Liver (tissue), 9 donors: Measurements from ENCODE around the gene SPATA33. TPM values are rescaled to one million over a fixed set of nuclear protein-coding genes. Genes with fewer than 3 reads are reported as not detected.
A peak's percentile ranks its signal among the peaks of the same experiment; 100 is the strongest.

Experiments
- DNase-seq: peaks from one replicate; pipeline ENCODE4 v3.0.0-alpha.2; 2017; ENCODE audit warnings: low spot score
- H3K27ac ChIP-seq, 2 donors: one replicate each; pipeline ENCODE4 v1.7.0; 2013; ENCODE audit warnings: inconsistent platforms in 2 of 2, low read length in 2 of 2, control low read depth in 1 of 2, low read depth in 1 of 2, mild to moderate bottlenecking in 1 of 2
- H3K27me3 ChIP-seq, 4 donors: one replicate each; pipeline versions ENCODE4 v1.6.1 to v1.7.0; 2013; ENCODE audit warnings: low read length in 3 of 4, inconsistent platforms in 1 of 4, mild to moderate bottlenecking in 1 of 4, moderate library complexity in 1 of 4; ENCODE audit not compliant: control insufficient read depth in 4 of 4, insufficient read depth in 4 of 4
- H3K36me3 ChIP-seq, 4 donors: one replicate each; pipeline versions ENCODE4 v1.6.1 to v1.7.0; 2013; ENCODE audit warnings: low read length in 3 of 4, mild to moderate bottlenecking in 3 of 4, low read depth in 1 of 4, moderate library complexity in 1 of 4; ENCODE audit not compliant: control insufficient read depth in 4 of 4, insufficient read depth in 3 of 4
- H3K4me1 ChIP-seq, 4 donors: one replicate each; pipeline versions ENCODE4 v1.6.1 to v1.7.0; 2013; ENCODE audit warnings: low read length in 3 of 4, mild to moderate bottlenecking in 3 of 4, moderate library complexity in 1 of 4; ENCODE audit not compliant: control insufficient read depth in 4 of 4, insufficient read depth in 4 of 4
- H3K4me3 ChIP-seq, 3 donors: one replicate each; pipeline versions ENCODE4 v1.6.1 to v1.7.0; 2013; ENCODE audit warnings: low read length in 3 of 3, control low read depth in 1 of 3, low read depth in 1 of 3, mild to moderate bottlenecking in 1 of 3
- H3K9ac ChIP-seq, 2 donors: one replicate each; pipeline ENCODE4 v1.7.0; 2013; ENCODE audit warnings: low read length in 2 of 2, mild to moderate bottlenecking in 2 of 2, moderate library complexity in 2 of 2, control low read depth in 1 of 2, low read depth in 1 of 2
- H3K9me3 ChIP-seq, 4 donors: one replicate each; pipeline versions ENCODE4 v1.6.1 to v1.7.0; 2013; ENCODE audit warnings: low read length in 3 of 4; ENCODE audit not compliant: control insufficient read depth in 4 of 4
- EGR1 ChIP-seq, 2 donors: IDR thresholded peaks; 2 replicates each; pipeline ENCODE4 v1.6.1; 2016 to 2018; ENCODE audit warnings: antibody characterized with exemption in 2 of 2, low read depth in 2 of 2
- HNF4A ChIP-seq, 2 donors: conservative IDR thresholded peaks; 2 replicates each; pipeline ENCODE4 v1.6.1; 2016; ENCODE audit warnings: antibody characterized with exemption in 2 of 2, mild to moderate bottlenecking in 2 of 2
- HNF4G ChIP-seq: IDR thresholded peaks from 2 replicates; pipeline ENCODE4 v1.6.1; 2016; ENCODE audit warnings: antibody characterized with exemption
- JUND ChIP-seq, 2 donors: IDR thresholded peaks; 2 replicates each; pipeline ENCODE4 v1.6.1; 2016; ENCODE audit warnings: antibody characterized with exemption in 2 of 2
- REST ChIP-seq: IDR thresholded peaks from 2 replicates; pipeline ENCODE4 v1.6.1; 2016; ENCODE audit warnings: antibody characterized with exemption, mild to moderate bottlenecking
- RXRA ChIP-seq, 2 donors: IDR thresholded peaks; 2 replicates each; pipeline ENCODE4 v1.6.1; 2017 to 2018; ENCODE audit warnings: antibody characterized with exemption in 2 of 2, mild to moderate bottlenecking in 1 of 2
- SP1 ChIP-seq: IDR thresholded peaks from 2 replicates; pipeline ENCODE4 v1.6.1; 2018; ENCODE audit warnings: antibody characterized with exemption, mild to moderate bottlenecking
- WGBS: extraction: QIAGEN DNeasy Blood & Tissue Kit; methylation state at CpG from one replicate; pipeline ENCODE4 v1.1.7; 2013; 5-methylcytosine and 5-hydroxymethylcytosine counted together
- polyA plus RNA-seq, 2 donors: library from polyadenylated mRNA; stranded (reverse) in 1 of 2; unstranded in 1 of 2; fragments of 200-250 nt in 1 of 2; fragments of >200 nt in 1 of 2; fragmentation: Nextera tagmentation in 1 of 2; extraction: Ambion mirVana in 1 of 2; gene quantifications; one replicate each; pipeline versions ENCODE4 v1.2.1 to v1.2.3, GENCODE V29; 2013 to 2015
- total RNA-seq, 2 donors: library from RNA; depleted of rRNA; stranded (reverse); fragments of >200 nt; gene quantifications; one replicate each; pipeline ENCODE4 v1.2.3, GENCODE V29; 2014
- TF ChIP-seq, protein P1 (sequence below): fragments of 150-350 bp; IDR thresholded peaks from 2 replicates; pipeline ENCODE4 v1.5.1; 2017; ENCODE audit warnings: improper control_type of control experiment, low read depth, low read length; ENCODE audit not compliant: missing input control
- TF ChIP-seq, protein P2 (sequence below): IDR thresholded peaks from 2 replicates; pipeline ENCODE4 v1.6.1; 2016; ENCODE audit warnings: antibody characterized with exemption
- donor health status: healthy.
- donor health status: healthy.
- donor health status: healthy.
- donor health status: healthy.
- donor health status: healthy.

The SPATA33 gene
- total and polyA plus RNA-seq, 4 donors: 1.6 to 3.6 (median 3.4) TPM

DNA sequence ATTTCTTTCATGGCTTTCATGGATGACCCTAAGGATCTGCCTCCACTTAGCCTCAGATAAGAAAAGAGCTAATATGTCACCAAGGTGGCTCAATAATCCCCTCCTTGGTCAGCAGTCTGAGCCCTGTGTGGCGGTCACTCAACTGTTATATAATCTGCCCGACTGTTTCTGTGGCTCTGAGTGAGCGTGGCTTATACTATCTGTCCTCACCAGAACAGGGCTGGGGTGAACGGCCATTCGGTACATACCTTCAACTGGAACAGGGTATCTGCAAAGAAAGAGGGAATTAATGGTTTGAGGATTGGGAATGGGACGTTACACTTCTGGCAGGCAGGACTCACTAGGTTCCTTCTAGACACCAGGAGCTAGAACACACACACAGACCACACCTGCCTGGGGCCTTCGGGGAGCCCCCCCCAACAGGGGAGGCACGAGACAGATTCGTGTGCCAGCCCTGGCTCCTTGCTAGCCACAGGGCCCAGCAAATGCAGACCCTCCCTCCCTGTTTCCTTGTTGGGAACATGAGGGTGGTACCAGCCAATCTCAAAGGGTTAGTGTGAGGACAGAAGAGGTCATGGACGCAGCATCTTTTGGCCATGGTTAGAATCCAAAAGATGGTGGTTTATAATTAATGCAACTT, 3.9 kb upstream of the SPATA33 start:
- no peak overlapping the region for H3K9ac ChIP-seq
- H3K4me1 ChIP-seq: peaks cover 4 to 24% (median 19%) of the 10 kb centered on the region in 4 donors
- WGBS: 90% methylated on average over 10 of the region's 10 CpGs
- H3K4me3 ChIP-seq: no peak overlapping the region
- H3K36me3 ChIP-seq: peaks cover 2 to 10% (median 6%) of the 10 kb centered on the region in 4 donors
- H3K27me3 ChIP-seq: no peaks in the 10 kb centered on the region
- H3K27ac ChIP-seq: no peak overlapping the region
- no peaks in the 10 kb centered on the region for H3K9me3 ChIP-seq
- DNase-seq: no peak
- no peak for TF ChIP-seq HNF4G
- TF ChIP-seq RXRA (IDR thresholded peaks at IDR 0.05): peak; percentile 54 to 57

DNA sequence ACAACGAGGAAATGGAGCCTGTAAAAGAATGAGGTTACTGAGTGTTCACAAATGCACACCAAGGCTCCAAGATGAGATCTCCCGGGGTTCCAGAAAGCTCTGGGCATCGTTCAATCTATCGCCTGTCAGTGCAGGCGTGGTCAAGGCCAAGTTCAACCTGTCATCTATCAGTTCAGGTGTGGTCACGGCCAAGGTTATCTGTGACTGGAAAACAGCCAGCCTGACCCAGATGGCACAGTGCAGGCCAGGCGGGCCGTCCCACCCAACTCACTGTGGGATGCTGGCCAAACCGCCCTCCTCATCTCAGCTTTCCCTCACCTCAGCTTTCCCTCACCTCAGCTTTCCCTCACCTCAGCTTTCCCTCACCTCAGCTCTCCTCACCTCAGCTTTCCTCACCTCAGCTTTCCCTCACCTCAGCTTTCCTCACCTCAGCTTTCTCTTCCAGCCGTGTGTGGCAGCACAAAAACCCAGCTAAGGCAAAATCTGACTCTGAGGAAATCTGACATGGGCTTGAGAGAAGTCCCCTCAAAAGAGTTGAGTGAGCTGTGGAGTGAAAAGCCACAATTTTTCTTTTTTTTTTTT, 2.5 kb upstream of the SPATA33 start:
- TF ChIP-seq, protein P1, sequence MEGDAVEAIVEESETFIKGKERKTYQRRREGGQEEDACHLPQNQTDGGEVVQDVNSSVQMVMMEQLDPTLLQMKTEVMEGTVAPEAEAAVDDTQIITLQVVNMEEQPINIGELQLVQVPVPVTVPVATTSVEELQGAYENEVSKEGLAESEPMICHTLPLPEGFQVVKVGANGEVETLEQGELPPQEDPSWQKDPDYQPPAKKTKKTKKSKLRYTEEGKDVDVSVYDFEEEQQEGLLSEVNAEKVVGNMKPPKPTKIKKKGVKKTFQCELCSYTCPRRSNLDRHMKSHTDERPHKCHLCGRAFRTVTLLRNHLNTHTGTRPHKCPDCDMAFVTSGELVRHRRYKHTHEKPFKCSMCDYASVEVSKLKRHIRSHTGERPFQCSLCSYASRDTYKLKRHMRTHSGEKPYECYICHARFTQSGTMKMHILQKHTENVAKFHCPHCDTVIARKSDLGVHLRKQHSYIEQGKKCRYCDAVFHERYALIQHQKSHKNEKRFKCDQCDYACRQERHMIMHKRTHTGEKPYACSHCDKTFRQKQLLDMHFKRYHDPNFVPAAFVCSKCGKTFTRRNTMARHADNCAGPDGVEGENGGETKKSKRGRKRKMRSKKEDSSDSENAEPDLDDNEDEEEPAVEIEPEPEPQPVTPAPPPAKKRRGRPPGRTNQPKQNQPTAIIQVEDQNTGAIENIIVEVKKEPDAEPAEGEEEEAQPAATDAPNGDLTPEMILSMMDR: no peak
- no peak for TF ChIP-seq JUND (IDR thresholded peaks at IDR 0.05)
- peak; percentile 4 to 16 for TF ChIP-seq RXRA (IDR thresholded peaks at IDR 0.05)
- Histone ChIP-seq H3K4me3 (no peak overlapping the region), H3K36me3 (peaks cover 2 to 8% (median 4%) of the 10 kb centered on the region in 4 donors), H3K9me3 (no peaks in the 10 kb centered on the region), H3K9ac (no peak overlapping the region), H3K27me3 (no peaks in the 10 kb centered on the region), H3K27ac (no peak overlapping the region), H3K4me1 (peaks cover 4 to 29% (median 22%) of the 10 kb centered on the region in 4 donors)
- no peak for DNase-seq
- 49% methylated on average over 10 of the region's 10 CpGs for WGBS

DNA sequence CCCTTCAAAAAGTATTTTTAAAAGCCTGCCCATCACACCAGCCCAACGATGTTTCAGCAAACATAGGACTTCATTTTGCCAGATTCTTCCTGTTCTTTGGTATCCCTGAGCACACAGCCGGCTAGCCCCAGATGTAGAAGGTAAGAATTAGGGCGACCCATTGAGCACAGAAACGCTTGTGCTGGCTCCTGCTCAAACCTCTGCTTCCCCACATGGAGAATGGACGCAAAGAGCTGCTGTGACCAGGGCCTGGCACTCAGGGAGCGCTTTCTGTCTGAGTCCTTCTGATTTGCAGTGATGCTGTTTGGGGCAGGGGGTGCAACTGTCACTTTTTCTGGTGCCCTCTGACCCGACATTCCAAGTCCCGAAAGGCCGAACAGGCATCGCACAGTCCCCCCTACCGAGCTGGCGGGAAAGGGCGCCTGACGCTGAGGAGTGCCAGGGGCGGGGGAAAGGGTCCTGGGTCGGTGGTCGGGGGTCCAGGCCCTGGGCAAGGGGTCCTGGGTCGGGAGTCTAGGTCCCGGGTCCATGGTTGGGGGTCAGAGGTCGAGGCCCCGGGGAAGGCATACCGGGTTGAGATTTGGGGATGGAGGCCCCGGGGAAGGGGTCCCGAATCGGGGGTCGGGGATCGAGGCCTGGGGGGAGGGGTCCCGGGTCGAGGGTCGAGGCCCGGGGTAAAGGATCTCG, 1.1 kb upstream of the SPATA33 start:
- Histone ChIP-seq H3K9ac (no peak overlapping the region), H3K4me3 (peak overlapping the region; percentile 87 to 95 (median 89)), H3K4me1 (peaks cover 4 to 29% (median 22%) of the 10 kb centered on the region in 4 donors), H3K27ac (peak overlapping the region in 1 of 2 donors; percentile 72), H3K9me3 (no peaks in the 10 kb centered on the region), H3K36me3 (peaks cover 2 to 11% (median 5%) of the 10 kb centered on the region in 4 donors), H3K27me3 (no peaks in the 10 kb centered on the region)
- TF ChIP-seq REST (no peak), JUND (IDR thresholded peaks at IDR 0.05) (no peak), SP1 (no peak), EGR1 (IDR thresholded peaks at IDR 0.05; ENCODE audit: low read depth in 2 of 2) (no peak), HNF4G (no peak), HNF4A (conservative IDR thresholded peaks at IDR 0.05) (no peak)
- TF ChIP-seq, protein P1: no peak
- TF ChIP-seq, protein P2, sequence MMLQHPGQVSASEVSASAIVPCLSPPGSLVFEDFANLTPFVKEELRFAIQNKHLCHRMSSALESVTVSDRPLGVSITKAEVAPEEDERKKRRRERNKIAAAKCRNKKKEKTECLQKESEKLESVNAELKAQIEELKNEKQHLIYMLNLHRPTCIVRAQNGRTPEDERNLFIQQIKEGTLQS: no peak
- no peak for DNase-seq
- WGBS: 38% methylated on average over 32 of the region's 32 CpGs
